ENCODE data around the gene MGARP.

Gene MGARP

GRCh38 chr4:139279760-139280620 is at the start of gene MGARP:
TSS of gene MGARP (minus strand) at chr4:139280225. CDS start at chr4:139280158, 67 bp downstream.
- Histone ChIP-seq H3K4me3 (ENCODE audit: low read depth, low read length) (peak within 1 kb of the TSS; percentile 59), H3K27ac (ENCODE audit: extremely low read depth, low read depth, low read length) (no peak within 1 kb of the TSS; the same call in 1 of the 2 replicates)
- CTCF ChIA-PET = interaction anchor here (0.6 to 2.2 kb wide), 6 partner anchors 14 to 129 kb away, joined by 3 to 12 read pairs (median 4); no protein-coding TSS in a partner anchor
- TF ChIP-seq WT1 (tag by site-specific recombination; IDR thresholded peaks at IDR 0.05) (0 out of 2 replicates have a peak, but pooled peaks have one; percentile 19), ZBTB17 (tag by site-specific recombination; IDR thresholded peaks at IDR 0.05) (peak; percentile 84), ZNF626 (tag by site-specific recombination; IDR thresholded peaks at IDR 0.05) (no peak), ZBTB7A (tag by site-specific recombination; IDR thresholded peaks at IDR 0.05; ENCODE audit: low read depth) (no peak), IKZF3 (tag by site-specific recombination; IDR thresholded peaks at IDR 0.05) (0 out of 2 replicates have a peak, but pooled peaks have one; percentile 23), INSM2 (tag by site-specific recombination; IDR thresholded peaks at IDR 0.05) (no peak), ZNF391 (tag by site-specific recombination; IDR thresholded peaks at IDR 0.05; ENCODE audit: borderline replicate concordance, low read depth) (no peak), SP2 (tag by site-specific recombination; IDR thresholded peaks at IDR 0.05) (peak; percentile 17; the same call in 1 of the 2 replicates), ZNF223 (tag by site-specific recombination; IDR thresholded peaks at IDR 0.05) (no peak), ZBTB48 (tag by site-specific recombination; IDR thresholded peaks at IDR 0.05) (peak; percentile 41; the same call in 1 of the 2 replicates), ZNF121 (tag by site-specific recombination; IDR thresholded peaks at IDR 0.05) (no peak), ZBTB20 (tag by site-specific recombination; IDR thresholded peaks at IDR 0.05) (peak; percentile 63; the same call in 1 of the 2 replicates), ZNF660 (tag by site-specific recombination; IDR thresholded peaks at IDR 0.05) (peak; percentile 23; the same call in 1 of the 2 replicates), ZNF600 (tag by site-specific recombination; IDR thresholded peaks at IDR 0.05) (0 out of 2 replicates have a peak, but pooled peaks have one; percentile 35), OVOL3 (tag by site-specific recombination; IDR thresholded peaks at IDR 0.05) (peak; percentile 71; the same call in 1 of the 2 replicates), ZNF280D (tag by site-specific recombination; IDR thresholded peaks at IDR 0.05) (no peak), KLF16 (tag by site-specific recombination; IDR thresholded peaks at IDR 0.05) (no peak), ZNF843 (tag by site-specific recombination; IDR thresholded peaks at IDR 0.05) (no peak), HIC1 (tag by site-specific recombination; IDR thresholded peaks at IDR 0.05) (peak; percentile 53; the same call in 1 of the 2 replicates), ZBTB49 (tag by site-specific recombination; IDR thresholded peaks at IDR 0.05; ENCODE audit: low read depth) (no peak), KLF1 (tag by site-specific recombination; IDR thresholded peaks at IDR 0.05) (peak; percentile 45; the same call in 1 of the 2 replicates), ZXDB (tag by site-specific recombination; IDR thresholded peaks at IDR 0.05) (no peak), ZNF791 (tag by site-specific recombination; IDR thresholded peaks at IDR 0.05) (no peak), ZNF830 (tag by site-specific recombination; IDR thresholded peaks at IDR 0.05; ENCODE audit: low read depth) (no peak), ZNF530 (tag by site-specific recombination; IDR thresholded peaks at IDR 0.05; ENCODE audit: low read depth) (no peak), SP7 (tag by site-specific recombination; IDR thresholded peaks at IDR 0.05) (0 out of 2 replicates have a peak, but pooled peaks have one; percentile 24), KLF8 (tag by site-specific recombination; IDR thresholded peaks at IDR 0.05) (peak; percentile 23; the same call in 1 of the 2 replicates), ZNF292 (tag by site-specific recombination; IDR thresholded peaks at IDR 0.05; ENCODE audit: borderline replicate concordance, low read depth) (no peak), ZFP3 (tag by site-specific recombination; IDR thresholded peaks at IDR 0.05; ENCODE audit: low read depth) (no peak)

More at GRCh38 chr4:139279760-139280620, at the start of gene MGARP:
- Histone ChIP-seq H3K36me3 (ENCODE audit: control insufficient read depth in 2 of 2, insufficient read depth in 1 of 2, low read length in 2 of 2) (no peaks in the 10 kb centered on the region), H3K4me1 (ENCODE audit: control insufficient read depth, insufficient read depth, low read length) (no peaks in the 10 kb centered on the region), H3K9me3 (ENCODE audit: control insufficient read depth, insufficient read depth, low read depth, low read length) (no peaks in the 10 kb centered on the region)
- POLR2A ChIA-PET = interaction anchor here (0.6 to 2.4 kb wide), 3 partner anchors 21 to 94 kb away, joined by 3 to 16 read pairs (median 3); partner anchors contain the start of gene NAA15

Data from HEK293 (cell line).